ENCODE results near the gene SGIP1. TPM values are rescaled to one million over a fixed set of nuclear protein-coding genes. Genes with fewer than 3 reads are reported as not detected.

SGIP1 gene
- total and polyA plus RNA-seq, 2 of the 4 experiments (the other 2 are of a cell fraction) = 27.1 to 42.7 TPM

- in situ Hi-C loops (cut with MboI; ENCODE audit: low sequenced_read_pairs) = no loop called here
- Histone ChIP-seq H3K27ac (ENCODE audit: insufficient read depth, low read length) (no peak overlapping the region), H3K4me3 (ENCODE audit: insufficient read depth, low read depth, low read length) (no peak overlapping the region), H2AFZ (replicated peaks; ENCODE audit: low read length, poor library complexity) (no peak overlapping the region), H3K4me1 (ENCODE audit: control insufficient read depth, insufficient read depth, low read length) (peaks cover 13% of the 10 kb centered on the region; the same call in 1 of the 2 replicates), H3K4ac (ENCODE audit: low read depth, low read length) (peak overlapping the region; percentile 87; the same call in 1 of the 2 replicates), H2BK15ac (ENCODE audit: low read depth, low read length) (peak overlapping the region; percentile 94; the same call in 2 of the 3 replicates), H3K27me3 (ENCODE audit: control insufficient read depth, insufficient read depth, low read length) (no peaks in the 10 kb centered on the region), H3K36me3 (ENCODE audit: control insufficient read depth, insufficient read depth, low read length) (no peaks in the 10 kb centered on the region), H2BK20ac (ENCODE audit: low read depth, low read length) (peak overlapping the region; percentile 92), H2AK5ac (ENCODE audit: low read depth, low read length) (peak overlapping the region; percentile 95; the same call in 1 of the 2 replicates), H3K56ac (ENCODE audit: extremely low read depth, insufficient read depth, low read length) (no peak overlapping the region; the same call in 1 of the 2 replicates), H4K8ac (ENCODE audit: low read depth in 2 of 2, low read length in 2 of 2) (peak overlapping the region in 1 of 2 experiments; percentile 78; a peak in 2 of 4 replicates), H3K23ac (ENCODE audit: low read depth, low read length) (peak overlapping the region; percentile 91), H2BK5ac (ENCODE audit: low read depth, low read length, poor library complexity, severe bottlenecking) (peak overlapping the region; percentile 70), H3K9me1 (ENCODE audit: insufficient read depth, low read length) (peaks cover 10% of the 10 kb centered on the region), H4K91ac (ENCODE audit: insufficient read depth, low read depth, low read length) (peak overlapping the region; percentile 76; the same call in 1 of the 2 replicates), H3K14ac (replicated peaks; ENCODE audit: low read depth, low read length) (peak overlapping the region; percentile 93), H3K4me2 (ENCODE audit: low read depth, low read length) (no peak overlapping the region), H4K5ac (ENCODE audit: low read depth, low read length) (0 out of 2 replicates have a peak overlapping the region, but pooled peaks have one; percentile 43), H4K20me1 (ENCODE audit: insufficient read depth, low read length) (no peaks in the 10 kb centered on the region), H2BK120ac (ENCODE audit: low read depth, low read length) (peak overlapping the region; percentile 86), H3K79me1 (ENCODE audit: low read depth in 1 of 2, low read length in 2 of 2) (0 out of 4 replicates have a peak, but pooled peaks cover 0 to 4% of the 10 kb centered on the region in 2 experiments), H3K18ac (ENCODE audit: low read depth, low read length) (peak overlapping the region; percentile 82; the same call in 1 of the 2 replicates), H3K9me3 (ENCODE audit: control insufficient read depth, insufficient read depth, low read length) (no peaks in the 10 kb centered on the region), H3K9ac (ENCODE audit: low read depth, low read length) (no peak overlapping the region), H2AK9ac (replicated peaks; ENCODE audit: low read depth, low read length, poor library complexity) (no peak overlapping the region)
- POLR2A ChIA-PET (ENCODE audit: unreplicated experiment) = no interaction called here
- dilution Hi-C loops (cut with HindIII; ENCODE audit: low sequenced_read_pairs, unreplicated experiment) = no loop called here
- DNase-seq (peak; percentile 49), ATAC-seq (ENCODE audit: low read depth) (peak; percentile 13; the same call in 1 of the 2 replicates)
- intact Hi-C loops (cut with micrococcal nuclease) = no loop called here
- BruUV-seq (replicated peaks) = no TSS peak
- WGBS, 2 experiments (ENCODE audit: extremely low coverage in 2 of 2, insufficient read length in 1 of 2) = no CpG with 5 or more reads among the region's 2 CpGs
- CTCF ChIA-PET = interaction anchor here (0.8 kb wide), 1 partner anchor 43 kb away, joined by 4 read pairs; no protein-coding TSS in a partner anchor
- TF ChIP-seq NFE2L2 (IDR thresholded peaks at IDR 0.05; ENCODE audit: low read depth, low read length) (no peak), FOS (IDR thresholded peaks at IDR 0.05; ENCODE audit: low read depth, low read length) (no peak), MAFK (IDR thresholded peaks at IDR 0.05; ENCODE audit: low read depth, low read length) (no peak), ELK1 (IDR thresholded peaks at IDR 0.05; ENCODE audit: borderline replicate concordance, low read depth, low read length) (no peak), USF2 (IDR thresholded peaks at IDR 0.05; ENCODE audit: low read depth, low read length) (no peak), CTCF (conservative IDR thresholded peaks at IDR 0.05; ENCODE audit: low read depth, low read length) (no peak), CEBPB (IDR thresholded peaks at IDR 0.05; ENCODE audit: low read depth, low read length) (no peak)
Observed at GRCh38 chr1:66493731-66494130, 40.2 kb upstream of the SGIP1 start.

Measured in IMR-90 (cell line).